Karpas-422 (cell line): ENCODE measurements around the gene DNAH2. TPM values are rescaled to one million over a fixed set of nuclear protein-coding genes. Genes with fewer than 3 reads are reported as not detected.

ENCODE experiments used
- DNase-seq: peaks from one replicate; pipeline ENCODE4 v3.0.0-alpha.2; 2015
- H2AFZ ChIP-seq: fragments of 200-600 bp; sonication (generic); 2 replicates; pipeline ENCODE4 v1.6.1; 2014; ENCODE audit warnings: antibody characterized with exemption, low read length, mixed read lengths
- H3K27ac ChIP-seq: fragments of 200-600 bp; sonication (generic); 2 replicates; pipeline ENCODE4 v1.5.1; 2014; ENCODE audit warnings: mild to moderate bottlenecking, low read length, moderate library complexity
- H3K27me3 ChIP-seq: fragments of 200-600 bp; sonication (generic); 2 replicates; pipeline ENCODE4 v1.6.1; 2014; ENCODE audit warnings: low read length, mixed read lengths
- H3K36me3 ChIP-seq: fragments of 200-600 bp; sonication (generic); 2 replicates; pipeline ENCODE4 v1.6.1; 2014; ENCODE audit warnings: low read length, mixed read lengths; ENCODE audit not compliant: insufficient read depth
- H3K4me1 ChIP-seq: fragments of 200-600 bp; sonication (generic); 2 replicates; pipeline ENCODE4 v1.6.1; 2014; ENCODE audit warnings: mild to moderate bottlenecking, low read length, mixed read lengths
- H3K4me2 ChIP-seq: fragments of 200-600 bp; sonication (generic); 2 replicates; pipeline ENCODE4 v1.6.1; 2014; ENCODE audit warnings: low read length, low read depth, mild to moderate bottlenecking; ENCODE audit not compliant: poor library complexity, severe bottlenecking
- H3K4me3 ChIP-seq: fragments of 200-600 bp; sonication (generic); 2 replicates; pipeline ENCODE4 v1.5.1; 2014; ENCODE audit warnings: mild to moderate bottlenecking, antibody characterized with exemption, low read length, mixed read lengths
- H3K79me2 ChIP-seq: fragments of 200-600 bp; sonication (generic); 2 replicates; pipeline ENCODE4 v1.6.1; 2014; ENCODE audit warnings: mild to moderate bottlenecking, low read length, mixed read lengths
- H3K9ac ChIP-seq: fragments of 200-600 bp; sonication (generic); 2 replicates; pipeline ENCODE4 v1.6.0; 2014; ENCODE audit warnings: low read length
- H3K9me2 ChIP-seq: fragments of 200-600 bp; sonication (generic), shearing (Covaris generic); replicated peaks from 2 replicates; pipeline ENCODE4 v1.6.0; 2014; ENCODE audit warnings: mild to moderate bottlenecking, low read length, moderate library complexity; ENCODE audit not compliant: insufficient read depth
- H3K9me3 ChIP-seq: fragments of 300-700, 200-600 bp; sonication (generic); 2 replicates; pipeline ENCODE4 v1.6.1; 2014; ENCODE audit warnings: low read length, mixed read lengths
- H4K20me1 ChIP-seq: fragments of 200-600 bp; sonication (generic); 2 replicates; pipeline ENCODE4 v1.6.1; 2014; ENCODE audit warnings: mild to moderate bottlenecking, antibody characterized with exemption, low read length, low read depth; ENCODE audit not compliant: insufficient read depth
- total RNA-seq: library from RNA; depleted of rRNA; stranded (reverse); fragments of >200 nt; shearing (Covaris generic); gene quantifications from 2 replicates; pipeline ENCODE4 v1.2.3, GENCODE V29; 2014; ENCODE audit warnings: low replicate concordance

The DNAH2 gene
- total RNA-seq, 1 experiment from 2014 or later = not detected

GRCh38 chr17:7846063-7846735, 128.7 kb downstream of the DNAH2 start:
- Histone ChIP-seq H3K4me2 (no peak overlapping the region), H3K27me3 (no peaks in the 10 kb centered on the region), H3K9me3 (no peaks in the 10 kb centered on the region), H3K9me2 (no peaks in the 10 kb centered on the region), H2AFZ (no peak overlapping the region), H3K79me2 (peaks cover 26% of the 10 kb centered on the region), H3K4me1 (peaks cover 33% of the 10 kb centered on the region), H3K27ac (no peak overlapping the region), H3K4me3 (no peak overlapping the region), H3K36me3 (peaks cover 3% of the 10 kb centered on the region; the same call in 1 of the 2 replicates), H4K20me1 (peaks cover 8% of the 10 kb centered on the region; the same call in 1 of the 2 replicates), H3K9ac (no peak overlapping the region)
- DNase-seq = no peak

DNA sequence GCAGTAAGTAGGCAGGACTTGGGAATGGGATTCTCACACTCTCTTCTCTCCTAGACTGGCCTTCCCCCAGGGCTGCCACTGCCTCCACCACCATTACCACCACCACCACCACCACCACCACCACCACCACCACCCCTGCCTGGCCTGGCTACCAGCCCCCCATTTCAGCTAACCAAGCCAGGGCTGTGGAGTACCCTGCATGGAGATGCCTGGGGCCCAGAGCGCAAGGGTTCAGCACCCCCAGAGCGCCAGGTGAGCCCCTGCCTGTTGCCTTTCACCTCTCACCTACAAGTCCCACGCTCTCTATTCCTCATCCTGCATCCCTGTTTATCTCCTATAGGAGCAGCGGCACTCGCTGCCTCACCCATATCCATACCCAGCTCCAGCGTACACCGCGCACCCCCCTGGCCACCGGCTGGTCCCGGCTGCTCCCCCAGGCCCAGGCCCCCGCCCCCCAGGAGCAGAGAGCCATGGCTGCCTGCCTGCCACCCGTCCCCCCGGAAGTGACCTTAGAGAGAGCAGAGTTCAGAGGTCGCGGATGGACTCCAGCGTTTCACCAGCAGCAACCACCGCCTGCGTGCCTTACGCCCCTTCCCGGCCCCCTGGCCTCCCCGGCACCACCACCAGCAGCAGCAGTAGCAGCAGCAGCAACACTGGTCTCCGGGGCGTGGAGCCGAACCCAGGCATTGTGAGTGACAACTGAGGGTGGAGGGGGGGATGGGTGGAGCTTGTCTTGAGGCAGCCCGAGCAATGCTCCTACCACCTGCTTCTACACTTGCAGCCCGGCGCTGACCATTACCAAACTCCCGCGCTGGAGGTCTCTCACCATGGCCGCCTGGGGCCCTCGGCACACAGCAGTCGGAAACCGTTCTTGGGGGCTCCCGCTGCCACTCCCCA, 129.5 kb downstream of the DNAH2 start:
- Histone ChIP-seq H3K27ac (no peak overlapping the region), H3K27me3 (no peaks in the 10 kb centered on the region), H2AFZ (no peak overlapping the region), H3K9me2 (no peaks in the 10 kb centered on the region), H3K9me3 (no peaks in the 10 kb centered on the region), H3K36me3 (peaks cover 6% of the 10 kb centered on the region; the same call in 1 of the 2 replicates), H3K9ac (no peak overlapping the region), H3K4me1 (peaks cover 36% of the 10 kb centered on the region), H4K20me1 (peaks cover 8% of the 10 kb centered on the region; the same call in 1 of the 2 replicates), H3K4me2 (no peak overlapping the region), H3K79me2 (peaks cover 24% of the 10 kb centered on the region), H3K4me3 (no peak overlapping the region)
- DNase-seq = no peak

GRCh38 chr17:7848131-7848579, 130.6 kb downstream of the DNAH2 start:
- H3K4me1 ChIP-seq = peaks cover 37% of the 10 kb centered on the region
- H4K20me1 ChIP-seq = peaks cover 8% of the 10 kb centered on the region; the same call in 1 of the 2 replicates
- no peak overlapping the region for H2AFZ ChIP-seq
- no peak overlapping the region for H3K4me2 ChIP-seq
- no peaks in the 10 kb centered on the region for H3K9me3 ChIP-seq
- H3K79me2 ChIP-seq = peaks cover 29% of the 10 kb centered on the region
- no peak overlapping the region for H3K4me3 ChIP-seq
- H3K9me2 ChIP-seq = no peaks in the 10 kb centered on the region
- DNase-seq = no peak
- H3K27me3 ChIP-seq = no peaks in the 10 kb centered on the region
- H3K9ac ChIP-seq = no peak overlapping the region
- H3K36me3 ChIP-seq = peaks cover 17% of the 10 kb centered on the region; the same call in 1 of the 2 replicates
- no peak overlapping the region for H3K27ac ChIP-seq

DNA sequence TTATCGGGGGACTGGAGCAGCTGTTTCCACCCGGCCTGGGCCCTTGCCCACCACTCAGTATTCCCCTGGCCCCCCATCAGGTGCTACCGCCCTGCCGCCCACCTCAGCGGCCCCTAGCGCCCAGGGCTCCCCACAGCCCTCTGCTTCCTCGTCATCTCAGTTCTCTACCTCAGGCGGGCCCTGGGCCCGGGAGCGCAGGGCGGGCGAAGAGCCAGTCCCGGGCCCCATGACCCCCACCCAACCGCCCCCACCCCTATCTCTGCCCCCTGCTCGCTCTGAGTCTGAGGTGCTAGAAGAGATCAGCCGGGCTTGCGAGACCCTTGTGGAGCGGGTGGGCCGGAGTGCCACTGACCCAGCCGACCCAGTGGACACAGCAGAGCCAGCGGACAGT, 131.2 kb downstream of the DNAH2 start:
- peaks cover 17% of the 10 kb centered on the region; the same call in 1 of the 2 replicates for H3K36me3 ChIP-seq
- no peaks in the 10 kb centered on the region for H3K9me3 ChIP-seq
- no peak overlapping the region for H3K4me3 ChIP-seq
- H3K9ac ChIP-seq = no peak overlapping the region
- no peak overlapping the region for H2AFZ ChIP-seq
- H4K20me1 ChIP-seq = peaks cover 8% of the 10 kb centered on the region; the same call in 1 of the 2 replicates
- no peak overlapping the region for H3K27ac ChIP-seq
- peaks cover 37% of the 10 kb centered on the region for H3K4me1 ChIP-seq
- no peak for DNase-seq
- H3K4me2 ChIP-seq = no peak overlapping the region
- H3K9me2 ChIP-seq = no peaks in the 10 kb centered on the region
- H3K27me3 ChIP-seq = no peaks in the 10 kb centered on the region
- peaks cover 27% of the 10 kb centered on the region for H3K79me2 ChIP-seq

DNA sequence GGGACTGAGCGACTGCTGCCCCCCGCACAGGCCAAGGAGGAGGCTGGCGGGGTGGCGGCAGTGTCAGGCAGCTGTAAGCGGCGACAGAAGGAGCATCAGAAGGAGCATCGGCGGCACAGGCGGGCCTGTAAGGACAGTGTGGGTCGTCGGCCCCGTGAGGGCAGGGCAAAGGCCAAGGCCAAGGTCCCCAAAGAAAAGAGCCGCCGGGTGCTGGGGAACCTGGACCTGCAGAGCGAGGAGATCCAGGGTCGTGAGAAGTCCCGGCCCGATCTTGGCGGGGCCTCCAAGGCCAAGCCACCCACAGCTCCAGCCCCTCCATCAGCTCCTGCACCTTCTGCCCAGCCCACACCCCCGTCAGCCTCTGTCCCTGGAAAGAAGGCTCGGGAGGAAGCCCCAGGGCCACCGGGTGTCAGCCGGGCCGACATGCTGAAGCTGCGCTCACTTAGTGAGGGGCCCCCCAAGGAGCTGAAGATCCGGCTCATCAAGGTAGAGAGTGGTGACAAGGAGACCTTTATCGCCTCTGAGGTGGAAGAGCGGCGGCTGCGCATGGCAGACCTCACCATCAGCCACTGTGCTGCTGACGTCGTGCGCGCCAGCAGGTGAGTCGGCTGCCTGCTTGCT, 131.7 kb downstream of the DNAH2 start:
- H3K9me3 ChIP-seq = no peaks in the 10 kb centered on the region
- H3K36me3 ChIP-seq = peaks cover 17% of the 10 kb centered on the region; the same call in 1 of the 2 replicates
- peaks cover 24% of the 10 kb centered on the region for H3K79me2 ChIP-seq
- no peaks in the 10 kb centered on the region for H3K9me2 ChIP-seq
- H3K27ac ChIP-seq = no peak overlapping the region
- H3K4me2 ChIP-seq = peak overlapping the region; percentile 81
- no peak overlapping the region for H3K9ac ChIP-seq
- DNase-seq = no peak
- peaks cover 37% of the 10 kb centered on the region for H3K4me1 ChIP-seq
- no peak overlapping the region for H3K4me3 ChIP-seq
- no peaks in the 10 kb centered on the region for H3K27me3 ChIP-seq
- H2AFZ ChIP-seq = no peak overlapping the region
- H4K20me1 ChIP-seq = peaks cover 8% of the 10 kb centered on the region; the same call in 1 of the 2 replicates

GRCh38 chr17:7849751-7850504, 132.4 kb downstream of the DNAH2 start:
- no peak overlapping the region for H2AFZ ChIP-seq
- H3K9ac ChIP-seq = peak overlapping the region; percentile 66; the same call in 1 of the 2 replicates
- no peaks in the 10 kb centered on the region for H3K9me2 ChIP-seq
- DNase-seq = no peak
- H3K27ac ChIP-seq = no peak overlapping the region
- H3K36me3 ChIP-seq = peaks cover 17% of the 10 kb centered on the region; the same call in 1 of the 2 replicates
- no peaks in the 10 kb centered on the region for H3K9me3 ChIP-seq
- H3K27me3 ChIP-seq = no peaks in the 10 kb centered on the region
- H3K4me1 ChIP-seq = peaks cover 40% of the 10 kb centered on the region
- H4K20me1 ChIP-seq = peaks cover 8% of the 10 kb centered on the region; the same call in 1 of the 2 replicates
- peaks cover 19% of the 10 kb centered on the region for H3K79me2 ChIP-seq
- H3K4me3 ChIP-seq = no peak overlapping the region
- peak overlapping the region; percentile 81 for H3K4me2 ChIP-seq

DNA sequence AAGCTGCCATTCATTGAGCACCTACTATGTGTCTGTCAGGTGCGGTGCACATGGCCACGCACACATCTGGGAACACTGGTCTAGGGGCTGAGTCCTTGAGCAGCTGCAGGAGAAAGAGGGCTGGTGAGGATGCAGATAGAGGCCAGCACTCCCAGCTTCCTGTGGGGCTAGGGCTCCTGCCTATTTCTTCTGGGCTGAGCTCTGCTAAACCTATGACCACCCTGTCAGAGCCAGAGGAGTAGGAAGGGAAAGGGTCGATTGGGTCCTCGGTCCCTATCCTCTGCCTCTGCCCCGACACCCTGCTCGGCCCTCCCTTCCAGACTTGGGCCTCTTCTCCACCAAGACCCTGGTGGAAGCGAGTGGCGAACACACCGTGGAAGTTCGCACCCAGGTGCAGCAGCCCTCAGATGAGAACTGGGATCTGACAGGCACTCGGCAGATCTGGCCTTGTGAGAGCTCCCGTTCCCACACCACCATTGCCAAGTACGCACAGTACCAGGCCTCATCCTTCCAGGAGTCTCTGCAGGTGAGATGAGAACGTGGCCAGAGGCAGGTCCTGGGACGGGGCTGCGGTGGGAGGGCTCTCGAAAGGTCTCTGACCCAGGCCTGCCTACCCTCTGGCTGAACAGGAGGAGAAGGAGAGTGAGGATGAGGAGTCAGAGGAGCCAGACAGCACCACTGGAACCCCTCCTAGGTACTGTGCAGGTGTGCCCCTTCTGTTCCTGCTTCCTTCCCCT, 133.3 kb downstream of the DNAH2 start:
- Histone ChIP-seq H2AFZ (no peak overlapping the region), H4K20me1 (no peaks in the 10 kb centered on the region), H3K79me2 (peaks cover 10% of the 10 kb centered on the region; the same call in 1 of the 2 replicates), H3K36me3 (peaks cover 17% of the 10 kb centered on the region; the same call in 1 of the 2 replicates), H3K27ac (peak overlapping the region; percentile 35; the same call in 1 of the 2 replicates), H3K9me3 (no peaks in the 10 kb centered on the region), H3K4me2 (peak overlapping the region; percentile 81), H3K9ac (peak overlapping the region; percentile 66), H3K9me2 (no peaks in the 10 kb centered on the region), H3K27me3 (no peaks in the 10 kb centered on the region), H3K4me3 (peak overlapping the region; percentile 68), H3K4me1 (peaks cover 41% of the 10 kb centered on the region)
- DNase-seq = no peak
